T-cell (primary cell): ENCODE data around the gene PIP5KL1. TPM values are rescaled to one million over a fixed set of nuclear protein-coding genes. Genes with fewer than 3 reads are reported as not detected.
A peak's percentile ranks its signal among the peaks of the same experiment; 100 is the strongest.

Source experiments
- ATAC-seq, 4 experiments: fragments of 200-7000 bp in 3 of 4; fragments of 150-1000 bp in 1 of 4; cut with Tn5 transposase; replicated peaks in 1 of 4; 1 replicate in 3 of 4; 2 replicates in 1 of 4; pipeline ENCODE4 v1.10.0; 2021; ENCODE audit warnings: moderate library complexity in 3 of 4, mild to moderate bottlenecking in 2 of 4, moderate number of reproducible peaks in 1 of 4
- CTCF ChIA-PET, 2 donors: fragments of 300-600 bp; sonication (Branson Sonifier 250); formaldehyde crosslinking; loops; one replicate each; lab custom pipeline; 2022; ENCODE audit warnings: antibody characterized with exemption in 2 of 2; lab: Charles Lee
- POLR2A ChIA-PET, 2 donors: fragments of 300-600 bp; sonication (Branson Sonifier 250); formaldehyde crosslinking; loops; one replicate each; lab custom pipeline; 2022; ENCODE audit warnings: antibody characterized with exemption in 2 of 2; lab: Charles Lee
- DNase-seq, 35 experiments: peaks; one replicate each; pipeline versions ENCODE4 v3.0.0 to v3.0.0-alpha.2; 2013 to 2023
- H3K27ac ChIP-seq: one replicate; pipeline ENCODE4 v1.5.1; 2013; ENCODE audit warnings: low read length
- H3K27me3 ChIP-seq, 2 experiments: replicated peaks in 1 of 2; 1 replicate in 1 of 2; 2 replicates in 1 of 2; pipeline versions ENCODE4 v1.6.1 to v1.7.0; 2013; ENCODE audit warnings: low read length in 1 of 2, mixed read lengths in 1 of 2; ENCODE audit not compliant: control insufficient read depth in 2 of 2, insufficient read depth in 2 of 2; ENCODE audit errors: extremely low read depth in 1 of 2
- H3K36me3 ChIP-seq, 2 donors: 1 replicate in 1 of 2; 2 replicates in 1 of 2; pipeline versions ENCODE4 v1.6.1 to v1.7.0; 2013; ENCODE audit warnings: low read length in 1 of 2; ENCODE audit not compliant: control insufficient read depth in 2 of 2, insufficient read depth in 1 of 2; ENCODE audit errors: extremely low read depth in 1 of 2
- H3K4me1 ChIP-seq, 2 experiments: 1 replicate in 1 of 2; 2 replicates in 1 of 2; pipeline versions ENCODE4 v1.6.1 to v1.7.0; 2013; ENCODE audit warnings: low read length in 2 of 2, mixed read lengths in 1 of 2; ENCODE audit not compliant: insufficient read depth in 2 of 2, control insufficient read depth in 1 of 2; ENCODE audit errors: extremely low read depth in 1 of 2
- H3K4me3 ChIP-seq, 2 donors: 1 replicate in 1 of 2; 2 replicates in 1 of 2; pipeline versions ENCODE4 v1.5.1 to v1.7.0; 2013; ENCODE audit warnings: mild to moderate bottlenecking in 2 of 2, low read length in 1 of 2, moderate library complexity in 1 of 2; ENCODE audit not compliant: control insufficient read depth in 1 of 2; ENCODE audit errors: extremely low read depth in 1 of 2
- H3K9me3 ChIP-seq: 2 replicates; pipeline ENCODE4 v1.7.0; 2013
- H3K27ac Mint-ChIP-seq, 2 donors: one replicate each; pipeline ENCODE4 v1.8.0; 2020 to 2021; ENCODE audit warnings: mild to moderate bottlenecking in 2 of 2, mixed read lengths in 2 of 2
- H3K27me3 Mint-ChIP-seq, 2 donors: one replicate each; pipeline ENCODE4 v1.8.0; 2021 to 2022; ENCODE audit warnings: mixed read lengths in 2 of 2
- H3K36me3 Mint-ChIP-seq: one replicate; pipeline ENCODE4 v1.8.0; 2021; ENCODE audit warnings: mixed read lengths
- H3K4me1 Mint-ChIP-seq, 3 donors: one replicate each; pipeline ENCODE4 v1.8.0; 2020 to 2022; ENCODE audit warnings: mixed read lengths in 3 of 3, mild to moderate bottlenecking in 1 of 3
- H3K4me3 Mint-ChIP-seq, 3 donors: one replicate each; pipeline ENCODE4 v1.8.0; 2020 to 2022; ENCODE audit warnings: mild to moderate bottlenecking in 3 of 3, mixed read lengths in 3 of 3, moderate library complexity in 3 of 3
- H3K9me3 Mint-ChIP-seq, 3 donors: one replicate each; pipeline ENCODE4 v1.8.0; 2020 to 2022; ENCODE audit warnings: mixed read lengths in 3 of 3
- WGBS: methylation state at CpG from one replicate; pipeline ENCODE4 v1.1.5; 2013; ENCODE audit warnings: missing lambda C conversion rate; ENCODE audit not compliant: insufficient coverage; 5-methylcytosine and 5-hydroxymethylcytosine counted together
- total RNA-seq, 35 experiments: library from RNA in 6 of 35; stranded (reverse) in 6 of 35; fragments of 120-200 nt in 1 of 35; gene quantifications; one replicate each; pipeline versions ENCODE4 v1.2.1 to v1.2.4 and lab custom pipeline; 2013 to 2026

Gene PIP5KL1
- total RNA-seq, 5 donors from 2014 or later (not counting 1 experiment from before 2014, with no cell fraction given): 0.99 to 5.6 (median 2.6) TPM

GRCh38 chr9:127965953-127966352 is 35.4 kb upstream of the PIP5KL1 start:
- no peak for DNase-seq
- Mint-ChIP-seq H3K4me3 (peak overlapping the region; percentile 91 to 97 (median 96)), H3K9me3 (no peaks in the 10 kb centered on the region), H3K4me1 (peaks cover 96 to 99% (median 97%) of the 10 kb centered on the region in 3 donors), H3K36me3 (peaks cover 50% of the 10 kb centered on the region), H3K27ac (peak overlapping the region; percentile 88 to 99), H3K27me3 (no peaks in the 10 kb centered on the region)
- ChIA-PET POLR2A (interaction anchor here in 1 of 2 donors (0.6 kb wide), 1 partner anchor 9 kb away, joined by 9 read pairs; no protein-coding TSS in a partner anchor), CTCF (interaction anchor here in 1 of 2 donors (1.2 kb wide), 1 partner anchor 69 kb away, joined by 5 read pairs; no protein-coding TSS in a partner anchor)
- H3K4me1 ChIP-seq: peaks cover 77 to 99% of the 10 kb centered on the region in 2 experiments
- H3K27me3 ChIP-seq: no peaks in the 10 kb centered on the region
- no peaks in the 10 kb centered on the region for H3K9me3 ChIP-seq
- peaks cover 11 to 24% of the 10 kb centered on the region in 2 donors for H3K36me3 ChIP-seq
- 60% methylated on average over 1 of the region's 6 CpGs for WGBS
- H3K4me3 ChIP-seq: peak overlapping the region in 1 of 2 donors; percentile 29
- H3K27ac ChIP-seq: peak overlapping the region; percentile 59
- ATAC-seq: no peak

GRCh38 chr9:127963359-127964064 is 32.9 kb upstream of the PIP5KL1 start:
- ChIA-PET POLR2A (no interaction called here), CTCF (interaction anchor here (0.6 to 1.9 kb wide), 3 partner anchors 20 to 93 kb away, joined by 3 to 10 read pairs (median 4); no protein-coding TSS in a partner anchor)
- Mint-ChIP-seq H3K27me3 (no peaks in the 10 kb centered on the region), H3K27ac (peak overlapping the region; percentile 88 to 97), H3K4me1 (peaks cover 96 to 99% (median 97%) of the 10 kb centered on the region in 3 donors), H3K9me3 (no peaks in the 10 kb centered on the region), H3K4me3 (peak overlapping the region; percentile 62 to 96 (median 91)), H3K36me3 (peaks cover 46% of the 10 kb centered on the region)
- DNase-seq (no peak), ATAC-seq (peak in 2 of 4 experiments; percentile 4 to 25)
- Histone ChIP-seq H3K4me3 (peak overlapping the region in 1 of 2 donors; percentile 2), H3K27me3 (no peaks in the 10 kb centered on the region), H3K36me3 (peaks cover 7 to 20% of the 10 kb centered on the region in 2 donors), H3K9me3 (no peaks in the 10 kb centered on the region), H3K4me1 (peaks cover 69 to 89% of the 10 kb centered on the region in 2 experiments), H3K27ac (peak overlapping the region; percentile 69)
- WGBS: 86% methylated on average over 11 of the region's 19 CpGs

GRCh38 chr9:127963041-127963358 is 32.4 kb upstream of the PIP5KL1 start:
- H3K27me3 Mint-ChIP-seq: no peaks in the 10 kb centered on the region
- no peaks in the 10 kb centered on the region for H3K9me3 ChIP-seq
- CTCF ChIA-PET: interaction anchor here (0.7 to 1.9 kb wide), 2 partner anchors 20 to 56 kb away, joined by 3 to 4 read pairs; no protein-coding TSS in a partner anchor
- H3K27me3 ChIP-seq: no peaks in the 10 kb centered on the region
- peaks cover 4 to 20% of the 10 kb centered on the region in 2 donors for H3K36me3 ChIP-seq
- WGBS: 56% methylated on average over 3 of the region's 3 CpGs
- DNase-seq (no peak), ATAC-seq (no peak)
- H3K4me3 Mint-ChIP-seq: peak overlapping the region; percentile 62 to 96 (median 91)
- H3K4me1 Mint-ChIP-seq: peaks cover 96 to 99% (median 97%) of the 10 kb centered on the region in 3 donors
- H3K27ac ChIP-seq: peak overlapping the region; percentile 69
- H3K36me3 Mint-ChIP-seq: peaks cover 44% of the 10 kb centered on the region
- peak overlapping the region in 1 of 2 donors; percentile 2 for H3K4me3 ChIP-seq
- H3K9me3 Mint-ChIP-seq: no peaks in the 10 kb centered on the region
- POLR2A ChIA-PET: no interaction called here
- H3K4me1 ChIP-seq: peaks cover 65 to 89% of the 10 kb centered on the region in 2 experiments
- H3K27ac Mint-ChIP-seq: peak overlapping the region; percentile 88 to 97

- H3K27ac ChIP-seq: peak overlapping the region; percentile 69
- no peaks in the 10 kb centered on the region for H3K27me3 ChIP-seq
- no peaks in the 10 kb centered on the region for H3K9me3 ChIP-seq
- Mint-ChIP-seq H3K9me3 (no peaks in the 10 kb centered on the region), H3K4me1 (peaks cover 94 to 99% (median 97%) of the 10 kb centered on the region in 3 donors), H3K27me3 (no peaks in the 10 kb centered on the region), H3K27ac (peak overlapping the region; percentile 88 to 97), H3K36me3 (peaks cover 44% of the 10 kb centered on the region), H3K4me3 (peak overlapping the region; percentile 62 to 96 (median 91))
- ChIA-PET CTCF (interaction anchor here in 1 of 2 donors (1.9 kb wide), 1 partner anchor 19 kb away, joined by 4 read pairs; no protein-coding TSS in a partner anchor), POLR2A (no interaction called here)
- WGBS: 29% methylated on average over 1 of the region's 3 CpGs
- H3K4me1 ChIP-seq: peaks cover 64 to 89% of the 10 kb centered on the region in 2 experiments
- H3K36me3 ChIP-seq: peaks cover 4 to 20% of the 10 kb centered on the region in 2 donors
- DNase-seq (no peak), ATAC-seq (no peak)
- H3K4me3 ChIP-seq: no peak overlapping the region
Measured at GRCh38 chr9:127962278-127962677, 31.7 kb upstream of the PIP5KL1 start.

GRCh38 chr9:127961613-127962155 is 31.1 kb upstream of the PIP5KL1 start:
- H3K36me3 ChIP-seq: peaks cover 4 to 19% of the 10 kb centered on the region in 2 donors
- ATAC-seq: no peak
- no peak for DNase-seq
- H3K27ac ChIP-seq: peak overlapping the region; percentile 69
- ChIA-PET POLR2A (interaction anchor here in 1 of 2 donors (1.0 kb wide), 1 partner anchor 111 kb away, joined by 3 read pairs; no protein-coding TSS in a partner anchor), CTCF (interaction anchor here (1.1 to 1.9 kb wide), 2 partner anchors 10 to 19 kb away, joined by 3 to 4 read pairs; no protein-coding TSS in a partner anchor)
- no peaks in the 10 kb centered on the region for H3K9me3 ChIP-seq
- no peak overlapping the region for H3K4me3 ChIP-seq
- no peaks in the 10 kb centered on the region for H3K9me3 Mint-ChIP-seq
- H3K4me3 Mint-ChIP-seq: peak overlapping the region; percentile 41 to 96 (median 91)
- no peaks in the 10 kb centered on the region for H3K27me3 ChIP-seq
- WGBS: 85% methylated on average over 13 of the region's 13 CpGs
- no peaks in the 10 kb centered on the region for H3K27me3 Mint-ChIP-seq
- peaks cover 94 to 99% (median 97%) of the 10 kb centered on the region in 3 donors for H3K4me1 Mint-ChIP-seq
- peak overlapping the region; percentile 88 to 97 for H3K27ac Mint-ChIP-seq
- peaks cover 63 to 87% of the 10 kb centered on the region in 2 experiments for H3K4me1 ChIP-seq
- H3K36me3 Mint-ChIP-seq: peaks cover 44% of the 10 kb centered on the region

GRCh38 chr9:127961155-127961490 is 30.5 kb upstream of the PIP5KL1 start:
- Histone ChIP-seq H3K9me3 (no peaks in the 10 kb centered on the region), H3K27me3 (no peaks in the 10 kb centered on the region), H3K4me3 (no peak overlapping the region), H3K27ac (peak overlapping the region; percentile 54), H3K4me1 (peaks cover 59 to 87% of the 10 kb centered on the region in 2 experiments), H3K36me3 (peaks cover 4 to 18% of the 10 kb centered on the region in 2 donors)
- no peak for ATAC-seq
- H3K36me3 Mint-ChIP-seq: peaks cover 44% of the 10 kb centered on the region
- 68% methylated on average over 2 of the region's 2 CpGs for WGBS
- H3K4me1 Mint-ChIP-seq: peaks cover 91 to 96% (median 95%) of the 10 kb centered on the region in 3 donors
- peak overlapping the region; percentile 41 to 96 (median 91) for H3K4me3 Mint-ChIP-seq
- H3K27me3 Mint-ChIP-seq: no peaks in the 10 kb centered on the region
- H3K27ac Mint-ChIP-seq: peak overlapping the region; percentile 88 to 97
- POLR2A ChIA-PET: interaction anchor here in 1 of 2 donors (1.0 kb wide), 1 partner anchor 111 kb away, joined by 3 read pairs; no protein-coding TSS in a partner anchor
- DNase-seq: no peak
- CTCF ChIA-PET: interaction anchor here (1.0 to 1.1 kb wide), 3 partner anchors 11 to 111 kb away, joined by 3 read pairs; no protein-coding TSS in a partner anchor
- H3K9me3 Mint-ChIP-seq: no peaks in the 10 kb centered on the region
